C1 segment of cervical spinal cord (tissue), 14 donors: ENCODE measurements around the gene WDR64.
A peak's percentile ranks its signal among the peaks of the same experiment; 100 is the strongest.

Experiments
- DNase-seq, 14 donors: peaks; one replicate each; lab custom pipeline; 2025; lab: John Stamatoyannopoulos, UW

Gene WDR64

GRCh38 chr1:241631674-241632073 lies 20.4 kb upstream of the WDR64 start:
- DNase-seq, result no peak

- DNase-seq, result no peak
These were observed 19.1 kb upstream of the WDR64 start for GRCh38 chr1:241632987-241633386.

GRCh38 chr1:241635556-241636152 lies 16.4 kb upstream of the WDR64 start:
- DNase-seq, result no peak

GRCh38 chr1:241636291-241636690 lies 15.8 kb upstream of the WDR64 start:
- DNase-seq, result no peak

- DNase-seq, result no peak
These were observed 15.0 kb upstream of the WDR64 start for GRCh38 chr1:241637046-241637590.

- no peak for DNase-seq
These were observed 14.5 kb upstream of the WDR64 start for GRCh38 chr1:241637604-241638003.

GRCh38 chr1:241638099-241638682 lies 13.9 kb upstream of the WDR64 start:
- no peak for DNase-seq

- no peak for DNase-seq
These were observed 13.0 kb upstream of the WDR64 start for GRCh38 chr1:241638909-241639622.

GRCh38 chr1:241639623-241640148 lies 12.4 kb upstream of the WDR64 start:
- DNase-seq, result peak in 8 of 14 donors; percentile 9 to 78 (median 52)

GRCh38 chr1:241640149-241640866 lies 11.8 kb upstream of the WDR64 start, which contains the start of the genes CHML and OPN3:
Gene CHML, minus strand, starts transcription at chr1:241640369. Its CDS starts 4,603 bp downstream, at chr1:241635766.
Gene OPN3, minus strand, starts transcription at chr1:241640369. Its CDS starts 115 bp downstream, at chr1:241640254.
- peak; percentile 26 to 96 (median 86) for DNase-seq

GRCh38 chr1:241640867-241641622 lies 11.0 kb upstream of the WDR64 start:
- peak in 2 of 14 donors; percentile 19 to 27 for DNase-seq

GRCh38 chr1:241641773-241642592 lies 10.1 kb upstream of the WDR64 start:
- no peak for DNase-seq

GRCh38 chr1:241642593-241642944 lies 9.5 kb upstream of the WDR64 start:
- no peak for DNase-seq

- DNase-seq, result no peak
These were observed 7.8 kb upstream of the WDR64 start for GRCh38 chr1:241644259-241644658.

GRCh38 chr1:241645199-241645598 lies 6.9 kb upstream of the WDR64 start:
- no peak for DNase-seq

- no peak for DNase-seq
These were observed 5.9 kb upstream of the WDR64 start for GRCh38 chr1:241646201-241646600.

- no peak for DNase-seq
These were observed 4.4 kb upstream of the WDR64 start for GRCh38 chr1:241647658-241648057.

- DNase-seq, result no peak
These were observed 3.9 kb upstream of the WDR64 start for GRCh38 chr1:241648159-241648558.

- no peak for DNase-seq
These were observed 1.9 kb downstream of the WDR64 start for GRCh38 chr1:241654019-241654418.

- no peak for DNase-seq
These were observed 2.6 kb downstream of the WDR64 start for GRCh38 chr1:241654641-241655040.
